ENCODE data around the gene BTNL3. TPM values are rescaled to one million over a fixed set of nuclear protein-coding genes. Genes with fewer than 3 reads are reported as not detected.
"Not testable (repeated sequence)": the region's sequence is repeated elsewhere in the genome, so short reads cannot be mapped to it uniquely, and the experiment has no call there.

The BTNL3 gene
- total and polyA plus RNA-seq, 2 donors (not counting 3 experiments of a cell fraction or from before 2014, with no cell fraction given): not detected

DNA sequence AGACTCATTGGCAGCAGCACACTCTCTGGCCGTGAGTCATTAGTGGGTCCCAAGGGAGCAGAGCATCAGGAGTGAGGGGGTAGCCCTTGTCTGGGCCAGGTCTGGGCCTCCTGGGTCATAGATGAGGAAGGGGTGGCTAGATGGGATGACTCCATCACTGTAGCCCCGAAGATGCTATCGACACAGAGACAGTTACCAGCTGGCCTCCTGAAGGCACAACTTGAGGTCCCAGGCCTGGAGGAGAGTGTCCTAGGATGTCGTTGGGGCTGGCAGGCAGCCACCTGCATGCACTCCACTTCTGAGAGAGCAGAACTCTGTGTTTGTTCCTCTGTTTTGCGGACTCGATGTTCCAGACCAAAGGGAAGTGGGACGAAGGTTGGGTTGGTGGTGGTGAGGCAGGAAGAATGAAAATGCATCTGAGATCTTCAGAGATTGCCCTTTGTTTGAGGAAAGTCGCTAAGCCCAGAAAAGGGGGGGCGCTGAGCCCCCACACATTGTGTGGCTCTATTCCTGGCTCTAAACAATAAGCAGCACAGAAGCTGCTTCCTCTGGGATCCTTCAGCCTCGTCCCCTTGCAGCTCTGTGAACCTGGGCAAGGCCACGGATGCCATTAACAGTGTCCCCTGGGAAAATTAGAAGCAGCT is 56.1 kb downstream of the BTNL3 start:
- no peak for TF ChIP-seq JUN (IDR thresholded peaks at IDR 0.05; ENCODE audit: borderline replicate concordance, insufficient read depth, insufficient read length, low read depth)
- TF ChIP-seq, protein P1, sequence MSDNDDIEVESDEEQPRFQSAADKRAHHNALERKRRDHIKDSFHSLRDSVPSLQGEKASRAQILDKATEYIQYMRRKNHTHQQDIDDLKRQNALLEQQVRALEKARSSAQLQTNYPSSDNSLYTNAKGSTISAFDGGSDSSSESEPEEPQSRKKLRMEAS (IDR thresholded peaks at IDR 0.05; ENCODE audit: insufficient read depth, insufficient read length): no peak
- Histone ChIP-seq H3K36me3 (ENCODE audit: control insufficient read depth in 2 of 2, extremely low read depth in 1 of 2, insufficient read depth in 2 of 2, low read length in 2 of 2) (no peaks in the 10 kb centered on the region), H4K20me1 (replicated peaks; ENCODE audit: control insufficient read depth, extremely low read depth, insufficient read depth, low read length) (no peaks in the 10 kb centered on the region), H3K4me3 (replicated peaks in 1 of 3; ENCODE audit: insufficient read depth in 1 of 3, low read depth in 1 of 3, low read length in 3 of 3) (no peak overlapping the region), H3K9me1 (replicated peaks; ENCODE audit: control insufficient read depth, extremely low read depth, insufficient read depth, low read length) (no peaks in the 10 kb centered on the region), H3K4me2 (ENCODE audit: insufficient read depth, low read length) (no peak overlapping the region), H3K9ac (replicated peaks; ENCODE audit: extremely low read depth, insufficient read depth, low read length) (no peak overlapping the region), H3K27me3 (ENCODE audit: control insufficient read depth in 2 of 2, insufficient read depth in 2 of 2, low read length in 2 of 2) (no peaks in the 10 kb centered on the region), H3K27ac (ENCODE audit: insufficient read depth, low read depth, low read length) (no peak overlapping the region), H3K9me3 (replicated peaks; ENCODE audit: control insufficient read depth, insufficient read depth, low read length) (no peaks in the 10 kb centered on the region), H3K4me1 (ENCODE audit: control insufficient read depth, extremely low read depth, insufficient read depth, low read length) (no peaks in the 10 kb centered on the region), H3K79me2 (ENCODE audit: control insufficient read depth, insufficient read depth, low read length) (no peaks in the 10 kb centered on the region), H2AFZ (ENCODE audit: low read depth, low read length) (no peak overlapping the region)
- dilution Hi-C loops (cut with MboI; ENCODE audit: extremely low pct_ligation_motif_present, low sequenced_read_pairs): no loop called here
- intact Hi-C loops (cut with micrococcal nuclease): no loop called here
- DNase-seq (ENCODE audit: low read depth, low spot score) (no peak), FAIRE-seq (no peak)
- no TSS peak for BruUV-seq (replicated peaks)
- ChIA-PET CTCF (no interaction called here), POLR2A (no interaction called here)

DNA sequence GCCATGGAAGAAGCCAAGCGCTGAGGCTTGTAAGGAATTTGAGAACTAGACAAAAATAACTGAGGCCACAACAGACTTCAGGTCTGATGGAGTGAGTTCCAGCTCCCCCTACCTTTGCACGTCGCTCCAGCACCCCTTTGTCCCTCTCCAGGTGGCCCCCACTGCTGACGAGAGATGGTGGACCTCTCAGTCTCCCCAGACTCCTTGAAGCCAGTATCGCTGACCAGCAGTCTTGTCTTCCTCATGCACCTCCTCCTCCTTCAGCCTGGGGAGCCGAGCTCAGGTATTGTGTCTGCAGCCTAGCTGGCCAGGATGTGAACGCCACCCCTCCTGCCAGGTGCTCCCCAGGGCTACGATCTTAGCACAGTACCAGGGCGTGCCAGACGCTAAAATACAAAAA is 56.7 kb downstream of the BTNL3 start:
- dilution Hi-C loops (cut with MboI; ENCODE audit: extremely low pct_ligation_motif_present, low sequenced_read_pairs): no loop called here

DNA sequence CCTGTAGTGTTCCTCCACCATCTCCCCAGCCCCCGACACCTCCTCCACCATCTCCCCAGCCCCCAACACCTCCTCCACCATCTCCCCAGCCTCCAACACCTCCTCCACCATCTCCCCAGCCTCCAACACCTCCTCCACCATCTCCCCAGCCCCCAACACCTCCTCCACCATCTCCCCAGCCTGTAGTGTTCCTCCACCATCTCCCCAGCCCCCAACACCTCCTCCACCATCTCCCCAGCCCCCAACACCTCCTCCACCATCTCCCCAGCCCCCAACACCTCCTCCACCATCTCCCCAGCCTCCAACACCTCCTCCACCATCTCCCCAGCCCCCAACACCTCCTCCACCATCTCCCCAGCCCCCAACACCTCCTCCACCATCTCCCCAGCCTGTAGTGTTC is 57.2 kb downstream of the BTNL3 start:
- H4K20me1 ChIP-seq (replicated peaks; ENCODE audit: control insufficient read depth, extremely low read depth, insufficient read depth, low read length); H3K36me3 ChIP-seq (ENCODE audit: control insufficient read depth in 2 of 2, extremely low read depth in 1 of 2, insufficient read depth in 2 of 2, low read length in 2 of 2); H3K4me3 ChIP-seq (replicated peaks in 1 of 3; ENCODE audit: insufficient read depth in 1 of 3, low read depth in 1 of 3, low read length in 3 of 3); H3K9me3 ChIP-seq (replicated peaks; ENCODE audit: control insufficient read depth, insufficient read depth, low read length); intact Hi-C loops (cut with micrococcal nuclease); dilution Hi-C loops (cut with MboI; ENCODE audit: extremely low pct_ligation_motif_present, low sequenced_read_pairs); H2AFZ ChIP-seq (ENCODE audit: low read depth, low read length); POLR2A ChIA-PET; H3K4me1 ChIP-seq (ENCODE audit: control insufficient read depth, extremely low read depth, insufficient read depth, low read length); FAIRE-seq; H3K27ac ChIP-seq (ENCODE audit: insufficient read depth, low read depth, low read length); H3K79me2 ChIP-seq (ENCODE audit: control insufficient read depth, insufficient read depth, low read length); H3K9me1 ChIP-seq (replicated peaks; ENCODE audit: control insufficient read depth, extremely low read depth, insufficient read depth, low read length); H3K9ac ChIP-seq (replicated peaks; ENCODE audit: extremely low read depth, insufficient read depth, low read length); DNase-seq (ENCODE audit: low read depth, low spot score); H3K4me2 ChIP-seq (ENCODE audit: insufficient read depth, low read length); H3K27me3 ChIP-seq (ENCODE audit: control insufficient read depth in 2 of 2, insufficient read depth in 2 of 2, low read length in 2 of 2); BruUV-seq (replicated peaks); CTCF ChIA-PET: not testable (repeated sequence)

More for the DNA sequence above, 56.7 kb downstream of the BTNL3 start:
- Histone ChIP-seq H3K9me3 (replicated peaks; ENCODE audit: control insufficient read depth, insufficient read depth, low read length) (no peaks in the 10 kb centered on the region), H3K4me2 (ENCODE audit: insufficient read depth, low read length) (no peak overlapping the region), H3K79me2 (ENCODE audit: control insufficient read depth, insufficient read depth, low read length) (no peaks in the 10 kb centered on the region), H3K4me3 (replicated peaks in 1 of 3; ENCODE audit: insufficient read depth in 1 of 3, low read depth in 1 of 3, low read length in 3 of 3) (no peak overlapping the region), H3K9me1 (replicated peaks; ENCODE audit: control insufficient read depth, extremely low read depth, insufficient read depth, low read length) (no peaks in the 10 kb centered on the region), H4K20me1 (replicated peaks; ENCODE audit: control insufficient read depth, extremely low read depth, insufficient read depth, low read length) (no peaks in the 10 kb centered on the region), H3K27ac (ENCODE audit: insufficient read depth, low read depth, low read length) (no peak overlapping the region), H3K9ac (replicated peaks; ENCODE audit: extremely low read depth, insufficient read depth, low read length) (no peak overlapping the region), H3K27me3 (ENCODE audit: control insufficient read depth in 2 of 2, insufficient read depth in 2 of 2, low read length in 2 of 2) (no peaks in the 10 kb centered on the region), H3K4me1 (ENCODE audit: control insufficient read depth, extremely low read depth, insufficient read depth, low read length) (no peaks in the 10 kb centered on the region), H3K36me3 (ENCODE audit: control insufficient read depth in 2 of 2, extremely low read depth in 1 of 2, insufficient read depth in 2 of 2, low read length in 2 of 2) (no peaks in the 10 kb centered on the region), H2AFZ (ENCODE audit: low read depth, low read length) (no peak overlapping the region)
- no TSS peak for BruUV-seq (replicated peaks)
- ChIA-PET CTCF (no interaction called here), POLR2A (no interaction called here)
- FAIRE-seq (no peak), DNase-seq (ENCODE audit: low read depth, low spot score) (no peak)
- intact Hi-C loops (cut with micrococcal nuclease): no loop called here
- TF ChIP-seq POLR2A (IDR thresholded peaks at IDR 0.05; ENCODE audit: low read depth, low read length): no peak
- TF ChIP-seq, protein P2, sequence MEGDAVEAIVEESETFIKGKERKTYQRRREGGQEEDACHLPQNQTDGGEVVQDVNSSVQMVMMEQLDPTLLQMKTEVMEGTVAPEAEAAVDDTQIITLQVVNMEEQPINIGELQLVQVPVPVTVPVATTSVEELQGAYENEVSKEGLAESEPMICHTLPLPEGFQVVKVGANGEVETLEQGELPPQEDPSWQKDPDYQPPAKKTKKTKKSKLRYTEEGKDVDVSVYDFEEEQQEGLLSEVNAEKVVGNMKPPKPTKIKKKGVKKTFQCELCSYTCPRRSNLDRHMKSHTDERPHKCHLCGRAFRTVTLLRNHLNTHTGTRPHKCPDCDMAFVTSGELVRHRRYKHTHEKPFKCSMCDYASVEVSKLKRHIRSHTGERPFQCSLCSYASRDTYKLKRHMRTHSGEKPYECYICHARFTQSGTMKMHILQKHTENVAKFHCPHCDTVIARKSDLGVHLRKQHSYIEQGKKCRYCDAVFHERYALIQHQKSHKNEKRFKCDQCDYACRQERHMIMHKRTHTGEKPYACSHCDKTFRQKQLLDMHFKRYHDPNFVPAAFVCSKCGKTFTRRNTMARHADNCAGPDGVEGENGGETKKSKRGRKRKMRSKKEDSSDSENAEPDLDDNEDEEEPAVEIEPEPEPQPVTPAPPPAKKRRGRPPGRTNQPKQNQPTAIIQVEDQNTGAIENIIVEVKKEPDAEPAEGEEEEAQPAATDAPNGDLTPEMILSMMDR (IDR thresholded peaks at IDR 0.05; ENCODE audit: extremely low read depth in 1 of 2, insufficient read depth in 1 of 2, low read depth in 1 of 2, low read length in 2 of 2): no peak
- no peak for TF ChIP-seq POLR2AphosphoS5 (IDR thresholded peaks at IDR 0.05; ENCODE audit: insufficient read depth, low read depth, low read length)
- TF ChIP-seq FOS (IDR thresholded peaks at IDR 0.05; ENCODE audit: borderline replicate concordance, insufficient read depth, low read length): no peak
- TF ChIP-seq GATA2 (IDR thresholded peaks at IDR 0.05; ENCODE audit: insufficient read depth, insufficient read length, low read depth, low read length): no peak
- TF ChIP-seq EZH2 (IDR thresholded peaks at IDR 0.05; ENCODE audit: borderline replicate concordance, low read depth, low read length, severe bottlenecking): no peak
- no peak for TF ChIP-seq JUN (IDR thresholded peaks at IDR 0.05; ENCODE audit: borderline replicate concordance, insufficient read depth, insufficient read length, low read depth)
- TF ChIP-seq, protein P1 (IDR thresholded peaks at IDR 0.05; ENCODE audit: insufficient read depth, insufficient read length): no peak
- no peak for TF ChIP-seq MYC (IDR thresholded peaks at IDR 0.05; ENCODE audit: low read depth, low read length)
